Bronchial epithelial cell (primary cell): ENCODE results near the gene AK8. TPM values are rescaled to one million over a fixed set of nuclear protein-coding genes. Genes with fewer than 3 reads are reported as not detected.

Experiments
- DNase-seq: peaks from one replicate; pipeline ENCODE4 v3.0.0-alpha.2; 2010; ENCODE audit warnings: low read depth
- FAIRE-seq: peaks from 2 replicates; lab custom pipeline; 2011; peaks lifted over from hg19 to GRCh38; lab: Jason Lieb, UNC
- H3K27me3 ChIP-seq: 2 replicates; pipeline ENCODE4 v1.5.1; 2011; ENCODE audit warnings: low read length; ENCODE audit not compliant: control insufficient read depth, insufficient read depth
- H3K36me3 ChIP-seq: 2 replicates; pipeline ENCODE4 v1.5.1; 2011; ENCODE audit warnings: low read length; ENCODE audit not compliant: control insufficient read depth, insufficient read depth
- H3K4me3 ChIP-seq: 2 replicates; pipeline ENCODE4 v1.5.1; 2011; ENCODE audit warnings: mild to moderate bottlenecking, low read depth, low read length, control low read depth
- total RNA-seq: library from RNA; depleted of rRNA; stranded (reverse); fragments of >200 nt; gene quantifications from 2 replicates; pipeline ENCODE4 v1.2.1, GENCODE V29; 2014
- TF ChIP-seq, protein P1 (sequence below): IDR thresholded peaks from 2 replicates; pipeline ENCODE4 v1.5.1; 2011; ENCODE audit warnings: mild to moderate bottlenecking, moderate library complexity, low read length, control low read depth, inconsistent platforms; ENCODE audit not compliant: insufficient read depth, severe bottlenecking

Gene AK8
- total RNA-seq, 1 donor from 2014 or later: not detected

DNA sequence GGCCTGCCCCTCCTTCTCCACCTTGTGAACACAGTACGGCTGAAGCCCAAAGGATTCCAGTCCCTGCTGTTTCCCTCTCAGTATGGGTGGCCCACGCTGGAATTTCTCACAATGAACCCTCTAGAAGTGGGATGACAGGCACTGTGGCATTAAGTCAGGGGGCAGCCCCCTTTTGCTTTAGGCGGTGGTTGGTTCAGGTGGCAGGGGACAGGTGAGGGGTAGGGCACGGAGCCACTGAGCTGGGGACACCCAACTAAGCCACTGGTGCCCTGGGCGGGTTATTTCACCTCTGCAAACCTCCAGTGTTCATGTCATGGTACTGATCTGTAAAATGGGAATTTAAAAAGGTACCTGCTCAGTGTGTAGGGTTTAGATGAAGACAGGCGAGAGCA lies 8.2 kb upstream of the AK8 start:
- TF ChIP-seq, protein P1, sequence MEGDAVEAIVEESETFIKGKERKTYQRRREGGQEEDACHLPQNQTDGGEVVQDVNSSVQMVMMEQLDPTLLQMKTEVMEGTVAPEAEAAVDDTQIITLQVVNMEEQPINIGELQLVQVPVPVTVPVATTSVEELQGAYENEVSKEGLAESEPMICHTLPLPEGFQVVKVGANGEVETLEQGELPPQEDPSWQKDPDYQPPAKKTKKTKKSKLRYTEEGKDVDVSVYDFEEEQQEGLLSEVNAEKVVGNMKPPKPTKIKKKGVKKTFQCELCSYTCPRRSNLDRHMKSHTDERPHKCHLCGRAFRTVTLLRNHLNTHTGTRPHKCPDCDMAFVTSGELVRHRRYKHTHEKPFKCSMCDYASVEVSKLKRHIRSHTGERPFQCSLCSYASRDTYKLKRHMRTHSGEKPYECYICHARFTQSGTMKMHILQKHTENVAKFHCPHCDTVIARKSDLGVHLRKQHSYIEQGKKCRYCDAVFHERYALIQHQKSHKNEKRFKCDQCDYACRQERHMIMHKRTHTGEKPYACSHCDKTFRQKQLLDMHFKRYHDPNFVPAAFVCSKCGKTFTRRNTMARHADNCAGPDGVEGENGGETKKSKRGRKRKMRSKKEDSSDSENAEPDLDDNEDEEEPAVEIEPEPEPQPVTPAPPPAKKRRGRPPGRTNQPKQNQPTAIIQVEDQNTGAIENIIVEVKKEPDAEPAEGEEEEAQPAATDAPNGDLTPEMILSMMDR: no peak
- FAIRE-seq (no peak), DNase-seq (no peak)
- no peaks in the 10 kb centered on the region for H3K27me3 ChIP-seq
- H3K4me3 ChIP-seq: no peak overlapping the region
- no peaks in the 10 kb centered on the region for H3K36me3 ChIP-seq

DNA sequence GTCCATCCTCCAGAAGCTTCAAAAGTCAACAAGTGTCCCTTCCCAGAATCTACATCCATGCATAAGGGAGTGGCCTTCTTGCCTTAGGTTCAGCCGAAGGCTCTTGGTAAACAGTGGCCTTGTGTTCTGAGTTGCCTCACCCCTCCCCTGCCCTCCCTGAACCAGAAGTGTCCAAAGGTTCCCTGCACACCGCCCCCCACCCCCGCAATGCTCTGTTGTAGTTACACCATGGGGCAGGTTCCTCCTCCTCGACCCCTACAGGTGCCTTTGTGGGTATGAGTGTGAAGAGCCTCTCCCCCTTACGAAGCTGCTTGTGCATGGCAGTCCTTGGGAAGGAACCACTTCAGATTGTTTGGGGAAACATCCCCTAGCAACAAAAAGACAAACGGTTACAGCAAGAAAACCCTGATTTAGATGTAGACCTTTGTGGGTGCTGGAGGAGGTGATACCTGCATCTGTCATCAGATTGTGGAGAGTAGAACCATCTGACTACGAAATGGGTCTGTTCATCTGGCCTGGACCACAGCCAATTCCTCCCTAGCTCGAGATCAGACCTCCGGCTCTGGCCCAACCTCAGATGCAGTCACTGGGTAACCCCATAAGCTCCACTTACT lies 7.7 kb upstream of the AK8 start:
- no peak for DNase-seq
- FAIRE-seq: no peak
- H3K36me3 ChIP-seq: no peaks in the 10 kb centered on the region
- H3K27me3 ChIP-seq: no peaks in the 10 kb centered on the region
- H3K4me3 ChIP-seq: no peak overlapping the region
- TF ChIP-seq, protein P1: no peak

DNA sequence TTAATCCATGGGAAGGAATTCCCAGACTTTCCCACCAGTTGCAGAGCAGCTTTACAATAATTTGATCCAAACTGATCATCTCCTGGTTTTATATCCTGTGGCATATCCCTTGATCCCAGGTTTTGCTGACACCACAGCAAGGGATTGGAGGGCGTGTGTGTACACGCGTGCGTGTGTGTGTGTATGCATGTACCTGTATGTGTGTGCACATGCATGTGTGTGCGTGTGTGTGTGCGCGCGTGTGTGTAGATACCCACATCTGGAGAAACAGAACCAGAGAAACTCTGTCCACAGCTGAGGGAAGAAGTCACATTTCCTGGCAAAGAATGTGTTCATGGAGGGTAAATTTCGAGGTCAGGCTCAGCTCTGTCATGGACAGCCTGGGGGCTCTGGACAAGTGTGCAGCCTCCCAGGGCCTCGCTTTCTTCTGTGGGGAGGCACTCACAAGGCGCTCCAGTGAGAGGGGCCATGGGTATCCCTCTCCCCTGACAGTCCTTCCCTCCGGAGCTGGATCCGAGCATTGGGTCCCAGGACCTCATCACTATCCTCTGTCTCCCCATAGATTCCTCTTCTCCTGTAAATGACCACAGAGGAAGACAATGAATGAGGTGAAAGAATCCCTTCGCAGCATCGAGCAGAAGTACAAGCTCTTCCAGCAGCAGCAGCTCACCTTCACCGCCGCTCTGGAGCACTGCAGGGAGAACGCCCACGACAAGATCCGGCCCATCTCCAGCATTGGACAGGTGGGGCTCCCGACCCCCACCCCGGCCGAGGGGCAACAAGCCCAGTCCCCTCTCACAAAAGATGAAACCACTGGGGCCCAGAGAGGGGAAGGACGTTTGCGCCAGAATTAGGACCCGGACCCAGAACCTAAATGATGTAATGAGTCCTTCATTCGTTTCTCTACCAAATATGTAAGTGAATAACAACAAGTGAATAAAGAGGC lies 5.5 kb upstream of the AK8 start:
- no peak for FAIRE-seq

DNA sequence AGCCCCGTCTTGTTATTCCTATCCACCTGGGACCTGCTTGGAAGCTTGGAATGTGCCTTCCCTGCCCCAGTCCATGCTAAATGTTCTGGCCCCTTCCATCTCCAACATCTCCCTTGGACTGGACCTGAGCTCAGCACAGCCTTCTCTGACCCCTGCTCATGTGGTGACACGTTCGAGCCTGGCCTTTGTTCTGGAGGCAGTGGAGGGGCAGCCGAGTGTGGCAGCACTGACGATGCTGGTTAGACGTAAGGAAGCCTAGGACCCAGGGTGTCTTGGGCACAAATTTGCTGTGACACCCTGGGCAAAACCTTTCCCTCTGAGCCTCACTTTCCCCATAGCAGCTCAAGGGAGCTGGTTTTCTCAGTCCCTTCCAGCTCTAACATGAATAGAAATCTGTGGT lies 4.5 kb upstream of the AK8 start:
- Histone ChIP-seq H3K36me3 (no peaks in the 10 kb centered on the region), H3K27me3 (no peaks in the 10 kb centered on the region), H3K4me3 (no peak overlapping the region)
- FAIRE-seq: no peak
- TF ChIP-seq, protein P1: no peak
- no peak for DNase-seq

More for the DNA sequence above, 5.5 kb upstream of the AK8 start:
- DNase-seq: no peak
- TF ChIP-seq, protein P1: no peak
- H3K36me3 ChIP-seq: no peaks in the 10 kb centered on the region
- no peaks in the 10 kb centered on the region for H3K27me3 ChIP-seq
- H3K4me3 ChIP-seq: no peak overlapping the region

DNA sequence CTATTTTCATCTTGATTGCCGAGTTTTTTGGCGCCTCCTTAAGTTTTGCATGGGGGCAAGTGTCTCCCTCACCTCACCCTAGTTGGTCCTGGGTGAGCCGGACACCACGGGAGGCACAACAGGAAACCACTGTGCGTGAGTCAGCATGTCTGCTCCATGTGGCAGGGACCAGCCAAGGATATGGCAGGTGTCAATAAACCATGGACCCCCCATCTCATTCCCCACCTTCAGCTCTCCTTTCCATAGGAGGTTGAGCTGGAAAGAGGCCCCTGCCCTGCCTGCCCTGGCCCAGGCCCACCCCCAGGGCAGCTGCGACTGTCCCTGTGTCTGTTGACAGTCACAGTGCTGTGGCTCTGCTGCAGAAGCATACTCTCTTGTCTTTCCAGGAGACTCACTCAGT lies 3.7 kb upstream of the AK8 start:
- Histone ChIP-seq H3K27me3 (no peaks in the 10 kb centered on the region), H3K4me3 (no peak overlapping the region), H3K36me3 (no peaks in the 10 kb centered on the region)
- TF ChIP-seq, protein P1: no peak
- DNase-seq (no peak), FAIRE-seq (no peak)
